RWPE2 (cell line): ENCODE data around the gene CTDSP2.

Experiments used
- ATAC-seq: fragments of 200-7000 bp; cut with Tn5 transposase; 3 replicates; pipeline ENCODE4 v1.9.1; 2021; ENCODE audit warnings: low read depth
- DNase-seq: peaks from one replicate; pipeline ENCODE4 v3.0.0-alpha.2; 2020; ENCODE audit warnings: low spot score
- H3K27ac ChIP-seq: fragments of 450-650 bp; 2 replicates; pipeline ENCODE4 v1.5.1; 2017; ENCODE audit warnings: mild to moderate bottlenecking; ENCODE audit not compliant: poor library complexity, severe bottlenecking
- H3K27me3 ChIP-seq: fragments of 250-450 bp; sonication (Bioruptor Pico); 2 replicates; pipeline ENCODE4 v1.5.1; 2021; ENCODE audit warnings: mild to moderate bottlenecking, moderate library complexity; ENCODE audit not compliant: insufficient read depth, poor library complexity, severe bottlenecking
- H3K36me3 ChIP-seq: fragments of 250-450 bp; sonication (Bioruptor Pico); 2 replicates; pipeline ENCODE4 v1.5.1; 2020; ENCODE audit warnings: low read depth, mild to moderate bottlenecking, moderate library complexity
- H3K4me1 ChIP-seq: fragments of 250-450 bp; sonication (Bioruptor Pico); 2 replicates; pipeline ENCODE4 v1.5.1; 2021; ENCODE audit warnings: mild to moderate bottlenecking, moderate library complexity; ENCODE audit not compliant: insufficient read depth, poor library complexity, severe bottlenecking
- H3K4me3 ChIP-seq: fragments of 250-450 bp; sonication (Bioruptor Pico); 2 replicates; pipeline ENCODE4 v1.5.1; 2021; ENCODE audit warnings: mild to moderate bottlenecking, moderate library complexity; ENCODE audit not compliant: severe bottlenecking
- H3K9me3 ChIP-seq: fragments of 250-450 bp; sonication (Bioruptor Pico); 2 replicates; pipeline ENCODE4 v1.5.1; 2021; ENCODE audit warnings: mild to moderate bottlenecking, moderate library complexity; ENCODE audit not compliant: severe bottlenecking
- CTCF ChIP-seq: fragments of 450-650 bp; IDR thresholded peaks from one replicate; pipeline ENCODE4 v1.5.1; 2017; ENCODE audit warnings: mild to moderate bottlenecking, moderate library complexity; ENCODE audit not compliant: poor library complexity, severe bottlenecking

The CTDSP2 gene

GRCh38 chr12:57781801-57782200, 64.7 kb downstream of the CTDSP2 start:
- peaks cover 5% of the 10 kb centered on the region for H3K4me1 ChIP-seq
- ATAC-seq (no peak), DNase-seq (no peak)
- peaks cover 30% of the 10 kb centered on the region for H3K36me3 ChIP-seq
- no peak overlapping the region for H3K27ac ChIP-seq
- no peaks in the 10 kb centered on the region for H3K9me3 ChIP-seq
- no peak overlapping the region for H3K4me3 ChIP-seq
- no peaks in the 10 kb centered on the region for H3K27me3 ChIP-seq
- no peak for TF ChIP-seq CTCF

GRCh38 chr12:57781244-57781643, 65.3 kb downstream of the CTDSP2 start:
- H3K4me3 ChIP-seq = no peak overlapping the region
- no peak for DNase-seq
- H3K9me3 ChIP-seq = no peaks in the 10 kb centered on the region
- H3K36me3 ChIP-seq = peaks cover 25% of the 10 kb centered on the region
- peaks cover 5% of the 10 kb centered on the region for H3K4me1 ChIP-seq
- ATAC-seq = no peak
- no peak overlapping the region for H3K27ac ChIP-seq
- no peak for TF ChIP-seq CTCF
- H3K27me3 ChIP-seq = no peaks in the 10 kb centered on the region

- no peaks in the 10 kb centered on the region for H3K9me3 ChIP-seq
- ATAC-seq = no peak
- no peak overlapping the region for H3K27ac ChIP-seq
These were observed 66.1 kb downstream of the CTDSP2 start for GRCh38 chr12:57780284-57780897.

GRCh38 chr12:57779736-57780135, 66.8 kb downstream of the CTDSP2 start:
- TF ChIP-seq CTCF = no peak
- Histone ChIP-seq H3K4me1 (peaks cover 5% of the 10 kb centered on the region), H3K4me3 (no peak overlapping the region), H3K36me3 (peaks cover 15% of the 10 kb centered on the region), H3K27ac (no peak overlapping the region), H3K9me3 (no peaks in the 10 kb centered on the region), H3K27me3 (no peaks in the 10 kb centered on the region)
- DNase-seq = no peak
- no peak for ATAC-seq

More at GRCh38 chr12:57780284-57780897, 66.1 kb downstream of the CTDSP2 start:
- no peak for DNase-seq
- no peaks in the 10 kb centered on the region for H3K27me3 ChIP-seq
- no peak for TF ChIP-seq CTCF
- peaks cover 20% of the 10 kb centered on the region for H3K36me3 ChIP-seq
- peaks cover 5% of the 10 kb centered on the region for H3K4me1 ChIP-seq
- no peak overlapping the region for H3K4me3 ChIP-seq

GRCh38 chr12:57777911-57778310, 68.6 kb downstream of the CTDSP2 start:
- no peak for ATAC-seq
- Histone ChIP-seq H3K36me3 (peaks cover 16% of the 10 kb centered on the region; the same call in 1 of the 2 replicates), H3K27ac (no peak overlapping the region), H3K4me1 (no peaks in the 10 kb centered on the region), H3K27me3 (no peaks in the 10 kb centered on the region), H3K4me3 (no peak overlapping the region), H3K9me3 (no peaks in the 10 kb centered on the region)
- no peak for DNase-seq
- TF ChIP-seq CTCF = no peak
